ENCODE results near the gene ONECUT3. TPM values are rescaled to one million over a fixed set of nuclear protein-coding genes. Genes with fewer than 3 reads are reported as not detected.

ONECUT3 gene
- total and polyA plus RNA-seq, 7 experiments from 2014 or later = not detected

GRCh38 chr19:1763648-1764639 is 10.6 kb downstream of the ONECUT3 start:
- H3K36me3 ChIP-seq (ENCODE audit: control insufficient read depth in 2 of 3, insufficient read depth in 3 of 3, low read length in 3 of 3) = no peaks in the 10 kb centered on the region
- H3K4me1 ChIP-seq (ENCODE audit: control insufficient read depth in 2 of 2, insufficient read depth in 2 of 2, low read length in 2 of 2) = no peaks in the 10 kb centered on the region
- Mint-ChIP-seq H3K9me3 (no peaks in the 10 kb centered on the region), H3K27ac (peak overlapping the region in 1 of 9 donors; percentile 52), H3K36me3 (peaks cover 0 to 2% (median 0%) of the 10 kb centered on the region in 5 donors), H3K27me3 (peaks cover 46 to 93% (median 55%) of the 10 kb centered on the region in 5 donors), H3K4me1 (no peaks in the 10 kb centered on the region), H3K4me3 (no peak overlapping the region)
- H3K4me3 ChIP-seq (ENCODE audit: low read length) = no peak overlapping the region
- intact Hi-C loops (cut with micrococcal nuclease) = no loop called here
- H3K9me3 ChIP-seq (ENCODE audit: control insufficient read depth in 2 of 3, low read length in 3 of 3) = no peaks in the 10 kb centered on the region
- peaks cover 9 to 21% of the 10 kb centered on the region in 2 donors for H3K27me3 ChIP-seq (ENCODE audit: control insufficient read depth in 2 of 2, insufficient read depth in 2 of 2, low read length in 2 of 2)
- CTCF ChIA-PET = no interaction called here
- POLR2A ChIA-PET = no interaction called here
- ATAC-seq (no peak), DNase-seq (no peak)
- H3K27ac ChIP-seq (ENCODE audit: low read depth, low read length) = no peak overlapping the region

- intact Hi-C loops (cut with micrococcal nuclease) = loop anchor here in 1 of 2 donors (5.0 kb wide), 1 partner anchor 217 kb away; no protein-coding TSS in a partner anchor
- Histone ChIP-seq H3K36me3 (ENCODE audit: control insufficient read depth in 2 of 3, insufficient read depth in 3 of 3, low read length in 3 of 3) (no peaks in the 10 kb centered on the region), H3K27ac (ENCODE audit: low read depth, low read length) (no peak overlapping the region), H3K4me3 (ENCODE audit: low read length) (no peak overlapping the region), H3K4me1 (ENCODE audit: control insufficient read depth in 2 of 2, insufficient read depth in 2 of 2, low read length in 2 of 2) (no peaks in the 10 kb centered on the region), H3K9me3 (ENCODE audit: control insufficient read depth in 2 of 3, low read length in 3 of 3) (no peaks in the 10 kb centered on the region), H3K27me3 (ENCODE audit: control insufficient read depth in 2 of 2, insufficient read depth in 2 of 2, low read length in 2 of 2) (peaks cover 11 to 20% of the 10 kb centered on the region in 2 donors)
- H3K27me3 Mint-ChIP-seq = peaks cover 54 to 91% (median 58%) of the 10 kb centered on the region in 5 donors
- peaks cover 0 to 2% (median 0%) of the 10 kb centered on the region in 5 donors for H3K36me3 Mint-ChIP-seq
- H3K27ac Mint-ChIP-seq = no peak overlapping the region
- H3K4me3 Mint-ChIP-seq = no peak overlapping the region
- ChIA-PET CTCF (interaction anchor here (0.8 to 1.3 kb wide), 2 partner anchors 61 to 219 kb away, joined by 3 to 5 read pairs; no protein-coding TSS in a partner anchor), POLR2A (no interaction called here)
- DNase-seq (no peak), ATAC-seq (no peak)
- H3K4me1 Mint-ChIP-seq = no peaks in the 10 kb centered on the region
- H3K9me3 Mint-ChIP-seq = no peaks in the 10 kb centered on the region
Observed at GRCh38 chr19:1764729-1765128, 11.4 kb downstream of the ONECUT3 start.

- POLR2A ChIA-PET = no interaction called here
- H3K27me3 ChIP-seq (ENCODE audit: control insufficient read depth in 2 of 2, insufficient read depth in 2 of 2, low read length in 2 of 2) = peaks cover 13 to 16% of the 10 kb centered on the region in 2 donors
- H3K36me3 Mint-ChIP-seq = peaks cover 0 to 6% (median 2%) of the 10 kb centered on the region in 5 donors
Observed at GRCh38 chr19:1765232-1765903, 12.1 kb downstream of the ONECUT3 start.

GRCh38 chr19:1765904-1766799 is 12.8 kb downstream of the ONECUT3 start:
- ChIA-PET POLR2A (no interaction called here), CTCF (interaction anchor here (1.0 to 1.3 kb wide), 3 partner anchors 26 to 220 kb away, joined by 3 to 5 read pairs (median 3); no protein-coding TSS in a partner anchor)
- H3K36me3 Mint-ChIP-seq = peaks cover 0 to 13% (median 2%) of the 10 kb centered on the region in 5 donors
- H3K27me3 Mint-ChIP-seq = peaks cover 61 to 90% (median 66%) of the 10 kb centered on the region in 5 donors
- Histone ChIP-seq H3K36me3 (ENCODE audit: control insufficient read depth in 2 of 3, insufficient read depth in 3 of 3, low read length in 3 of 3) (no peaks in the 10 kb centered on the region), H3K4me1 (ENCODE audit: control insufficient read depth in 2 of 2, insufficient read depth in 2 of 2, low read length in 2 of 2) (no peaks in the 10 kb centered on the region), H3K27ac (ENCODE audit: low read depth, low read length) (no peak overlapping the region), H3K27me3 (ENCODE audit: control insufficient read depth in 2 of 2, insufficient read depth in 2 of 2, low read length in 2 of 2) (peaks cover 13 to 16% of the 10 kb centered on the region in 2 donors), H3K9me3 (ENCODE audit: control insufficient read depth in 2 of 3, low read length in 3 of 3) (peaks cover 0 to 10% (median 0%) of the 10 kb centered on the region in 3 experiments), H3K4me3 (ENCODE audit: low read length) (no peak overlapping the region)
- ATAC-seq = no peak
- DNase-seq = no peak
- intact Hi-C loops (cut with micrococcal nuclease) = loop anchor here in 1 of 2 donors (5.0 kb wide), 1 partner anchor 219 kb away; no protein-coding TSS in a partner anchor
- H3K4me3 Mint-ChIP-seq = no peak overlapping the region
- H3K9me3 Mint-ChIP-seq = peaks cover 1 to 14% (median 11%) of the 10 kb centered on the region in 11 donors
- no peaks in the 10 kb centered on the region for H3K4me1 Mint-ChIP-seq
- H3K27ac Mint-ChIP-seq = no peak overlapping the region

More at GRCh38 chr19:1765232-1765903, 12.1 kb downstream of the ONECUT3 start:
- Histone ChIP-seq H3K4me1 (ENCODE audit: control insufficient read depth in 2 of 2, insufficient read depth in 2 of 2, low read length in 2 of 2) (no peaks in the 10 kb centered on the region), H3K9me3 (ENCODE audit: control insufficient read depth in 2 of 3, low read length in 3 of 3) (peaks cover 0 to 2% (median 0%) of the 10 kb centered on the region in 3 experiments), H3K4me3 (ENCODE audit: low read length) (no peak overlapping the region), H3K36me3 (ENCODE audit: control insufficient read depth in 2 of 3, insufficient read depth in 3 of 3, low read length in 3 of 3) (no peaks in the 10 kb centered on the region), H3K27ac (ENCODE audit: low read depth, low read length) (no peak overlapping the region)
- peaks cover 0 to 6% (median 3%) of the 10 kb centered on the region in 11 donors for H3K9me3 Mint-ChIP-seq
- no peak overlapping the region for H3K27ac Mint-ChIP-seq
- intact Hi-C loops (cut with micrococcal nuclease) = loop anchor here in 1 of 2 donors (5.0 kb wide), 1 partner anchor 218 kb away; no protein-coding TSS in a partner anchor
- H3K4me1 Mint-ChIP-seq = no peaks in the 10 kb centered on the region
- ATAC-seq (no peak), DNase-seq (no peak)
- peaks cover 61 to 91% (median 64%) of the 10 kb centered on the region in 5 donors for H3K27me3 Mint-ChIP-seq
- H3K4me3 Mint-ChIP-seq = no peak overlapping the region
- CTCF ChIA-PET = interaction anchor here (0.8 to 1.3 kb wide), 2 partner anchors 60 to 219 kb away, joined by 3 to 5 read pairs; no protein-coding TSS in a partner anchor

GRCh38 chr19:1766800-1767352 is 13.6 kb downstream of the ONECUT3 start:
- POLR2A ChIA-PET = interaction anchor here (0.6 kb wide), 1 partner anchor 271 kb away, joined by 3 read pairs; no protein-coding TSS in a partner anchor
- H3K9me3 ChIP-seq (ENCODE audit: control insufficient read depth in 2 of 3, low read length in 3 of 3) = peaks cover 0 to 11% (median 0%) of the 10 kb centered on the region in 3 experiments

More at GRCh38 chr19:1766800-1767352, 13.6 kb downstream of the ONECUT3 start:
- Mint-ChIP-seq H3K4me3 (no peak overlapping the region), H3K9me3 (peaks cover 4 to 19% (median 15%) of the 10 kb centered on the region in 11 donors), H3K27ac (no peak overlapping the region), H3K27me3 (peaks cover 58 to 84% (median 62%) of the 10 kb centered on the region in 5 donors), H3K4me1 (no peaks in the 10 kb centered on the region), H3K36me3 (peaks cover 0 to 15% (median 2%) of the 10 kb centered on the region in 5 donors)
- intact Hi-C loops (cut with micrococcal nuclease) = loop anchor here (1.0 to 5.0 kb wide), 5 partner anchors 59 to 221 kb away; no protein-coding TSS in a partner anchor
- H3K36me3 ChIP-seq (ENCODE audit: control insufficient read depth in 2 of 3, insufficient read depth in 3 of 3, low read length in 3 of 3) = no peaks in the 10 kb centered on the region
- ATAC-seq (no peak), DNase-seq (no peak)
- H3K27ac ChIP-seq (ENCODE audit: low read depth, low read length) = no peak overlapping the region
- H3K4me1 ChIP-seq (ENCODE audit: control insufficient read depth in 2 of 2, insufficient read depth in 2 of 2, low read length in 2 of 2) = no peaks in the 10 kb centered on the region
- peaks cover 13 to 16% of the 10 kb centered on the region in 2 donors for H3K27me3 ChIP-seq (ENCODE audit: control insufficient read depth in 2 of 2, insufficient read depth in 2 of 2, low read length in 2 of 2)
- H3K4me3 ChIP-seq (ENCODE audit: low read length) = no peak overlapping the region
- CTCF ChIA-PET = interaction anchor here (1.0 to 1.5 kb wide), 3 partner anchors 25 to 93 kb away, joined by 3 to 5 read pairs (median 3); no protein-coding TSS in a partner anchor
